Stimulated activated CD4-positive, alpha-beta T cell treated with anti-CD3 and anti-CD28 coated beads, Interleukin-12 subunit alpha, Interleukin-12 subunit beta, amount 100 ng/mL, for 24 hours (primary cell): ENCODE data around the gene PROM2.

Experiments
- DNase-seq, 2 experiments: peaks; one replicate each; pipeline ENCODE4 v3.0.0-alpha.2; 2020; ENCODE audit warnings: low read depth in 2 of 2

Gene PROM2

GRCh38 chr2:95323347-95324155, 49.3 kb downstream of the PROM2 start:
- no peak for DNase-seq

GRCh38 chr2:95325026-95325425, 50.8 kb downstream of the PROM2 start:
- no peak for DNase-seq

GRCh38 chr2:95325590-95326432, 51.6 kb downstream of the PROM2 start:
- DNase-seq: no peak

GRCh38 chr2:95326433-95327140, 52.3 kb downstream of the PROM2 start:
- no peak for DNase-seq

GRCh38 chr2:95327861-95328260, 53.6 kb downstream of the PROM2 start:
- DNase-seq: no peak

GRCh38 chr2:95328358-95329125, 54.3 kb downstream of the PROM2 start:
- no peak for DNase-seq

DNA sequence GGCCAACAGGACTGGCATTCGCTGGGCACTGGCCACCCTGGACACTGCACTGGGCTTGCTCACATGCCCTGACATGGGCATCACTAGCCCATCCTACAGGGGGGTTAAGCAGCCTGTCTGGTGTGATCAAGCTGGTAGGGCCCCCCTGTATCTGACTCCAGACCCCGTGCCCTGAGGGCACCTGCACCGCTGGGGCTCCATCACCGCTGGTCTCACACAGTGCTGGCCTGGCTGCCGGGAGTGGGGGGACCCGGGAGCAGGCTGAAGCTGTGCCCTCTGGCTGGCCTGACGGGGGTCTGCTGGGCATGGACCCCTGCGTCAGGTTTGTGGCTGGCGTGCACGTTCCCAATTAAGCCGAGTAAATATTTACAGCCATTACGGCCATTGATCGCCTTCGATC, 55.2 kb downstream of the PROM2 start:
- DNase-seq: no peak

- no peak for DNase-seq
Measured at GRCh38 chr2:95329891-95330793, 55.9 kb downstream of the PROM2 start.

DNA sequence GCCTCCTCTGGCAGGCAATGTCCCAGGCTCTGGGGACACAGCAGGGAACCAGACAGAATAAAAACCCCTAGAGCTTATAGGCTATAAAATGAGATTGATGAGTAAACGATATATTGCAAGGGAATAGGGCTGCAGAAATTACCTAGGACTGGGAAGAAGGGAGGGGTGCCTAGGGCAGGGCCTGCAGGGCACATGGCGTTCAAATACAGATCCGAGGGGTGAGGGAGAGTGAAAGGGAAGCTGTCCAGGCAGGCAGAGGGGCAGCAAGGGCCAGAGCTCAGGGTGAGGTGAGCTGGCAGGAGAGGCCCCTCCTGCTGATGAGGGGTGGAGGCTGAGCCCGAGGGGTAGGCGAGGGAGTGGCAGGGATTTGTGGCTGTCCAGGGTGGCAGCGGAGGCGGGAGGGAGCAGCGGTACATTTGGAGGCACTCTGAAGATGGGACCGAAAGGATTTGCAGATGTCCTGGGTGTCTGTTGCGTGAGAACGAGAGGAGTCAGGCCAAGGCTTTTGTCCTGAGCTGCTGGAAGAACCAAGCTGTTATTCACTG, 56.6 kb downstream of the PROM2 start:
- no peak for DNase-seq

- no peak for DNase-seq
Measured at GRCh38 chr2:95331606-95332005, 57.4 kb downstream of the PROM2 start.

- DNase-seq: no peak
Measured at GRCh38 chr2:95332036-95332435, 57.8 kb downstream of the PROM2 start.

- no peak for DNase-seq
Measured at GRCh38 chr2:95333056-95333455, 58.8 kb downstream of the PROM2 start.

DNA sequence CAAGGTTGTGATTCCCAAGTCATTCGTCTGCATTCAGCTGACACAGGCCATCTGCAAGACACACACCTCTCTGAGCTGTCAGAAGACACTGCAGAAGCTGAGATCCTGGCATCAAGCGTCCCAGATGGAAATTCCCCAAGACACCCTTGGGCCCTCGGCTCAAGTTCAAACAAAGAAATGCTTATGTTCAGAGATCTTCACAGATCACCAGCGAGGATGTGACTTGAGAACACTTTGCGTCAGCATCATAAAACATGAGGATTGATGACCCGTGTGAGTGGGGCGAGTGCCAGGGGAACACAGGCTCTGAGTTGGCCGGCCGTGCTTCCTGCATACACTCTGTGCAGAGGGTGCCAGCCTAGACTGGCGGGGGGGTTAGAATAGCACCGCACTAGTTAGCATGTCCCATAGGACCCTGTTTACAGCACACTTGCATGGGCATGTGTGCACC, 59.7 kb downstream of the PROM2 start:
- no peak for DNase-seq

DNA sequence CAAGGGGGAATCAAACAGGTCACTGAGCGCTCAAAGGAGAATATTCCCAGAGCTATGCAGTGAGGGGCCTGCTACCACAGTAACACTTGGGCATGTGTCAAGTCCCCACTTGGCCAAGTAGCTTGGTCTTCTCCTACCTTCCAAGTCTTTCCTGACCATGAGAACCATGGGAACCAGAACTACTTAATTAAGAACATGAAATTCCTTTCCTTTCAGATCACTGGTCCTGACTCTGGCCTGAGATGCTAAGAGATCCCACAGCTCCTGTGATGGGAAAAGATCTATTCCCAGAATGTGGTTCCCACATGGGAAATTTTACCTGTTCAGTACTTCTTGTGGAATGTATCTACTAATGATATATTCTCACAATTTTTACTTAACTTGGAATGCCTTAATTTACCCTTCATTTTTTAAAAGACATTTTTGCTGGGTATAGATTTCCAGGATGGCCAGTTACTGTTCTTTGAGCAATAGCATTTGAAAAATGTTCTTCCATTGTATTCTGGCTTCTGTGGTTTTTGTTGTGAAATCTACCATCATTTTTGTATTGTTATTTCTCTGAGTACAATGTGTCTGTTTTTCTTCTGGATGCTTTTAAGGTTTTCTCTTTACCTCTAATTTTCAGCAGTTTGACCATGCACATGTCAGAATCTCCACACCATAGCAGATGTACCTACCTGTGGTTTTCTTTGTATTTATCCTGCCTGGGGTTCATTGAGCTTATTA, 60.8 kb downstream of the PROM2 start:
- no peak for DNase-seq

- no peak for DNase-seq
Measured at GRCh38 chr2:95336406-95336805, 62.2 kb downstream of the PROM2 start.

DNA sequence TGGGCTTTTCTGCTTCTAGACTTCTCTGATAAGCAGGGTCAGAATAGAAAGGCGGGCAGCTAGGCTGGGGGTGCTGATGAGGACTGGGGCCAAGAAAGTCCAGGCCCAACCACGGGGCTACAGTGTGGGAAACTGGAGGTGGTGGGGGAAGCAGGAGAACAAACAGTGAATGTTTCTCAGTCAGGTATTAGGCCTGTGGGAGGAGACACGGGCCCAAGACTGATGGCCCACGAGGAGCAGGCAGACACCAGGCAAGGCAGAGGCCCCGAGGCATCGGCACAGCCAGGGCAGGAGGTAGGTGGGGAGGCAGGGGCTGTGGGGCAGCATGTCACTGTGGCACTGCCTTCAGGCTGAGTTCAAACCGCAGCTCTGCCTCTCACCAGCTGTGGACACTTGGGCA, 63.6 kb downstream of the PROM2 start:
- no peak for DNase-seq
